ENCODE measurements around the gene ELL2. TPM values are rescaled to one million over a fixed set of nuclear protein-coding genes. Genes with fewer than 3 reads are reported as not detected.

ELL2 gene
- total RNA-seq, 1 experiment from 2014 or later: 24.4 TPM

DNA sequence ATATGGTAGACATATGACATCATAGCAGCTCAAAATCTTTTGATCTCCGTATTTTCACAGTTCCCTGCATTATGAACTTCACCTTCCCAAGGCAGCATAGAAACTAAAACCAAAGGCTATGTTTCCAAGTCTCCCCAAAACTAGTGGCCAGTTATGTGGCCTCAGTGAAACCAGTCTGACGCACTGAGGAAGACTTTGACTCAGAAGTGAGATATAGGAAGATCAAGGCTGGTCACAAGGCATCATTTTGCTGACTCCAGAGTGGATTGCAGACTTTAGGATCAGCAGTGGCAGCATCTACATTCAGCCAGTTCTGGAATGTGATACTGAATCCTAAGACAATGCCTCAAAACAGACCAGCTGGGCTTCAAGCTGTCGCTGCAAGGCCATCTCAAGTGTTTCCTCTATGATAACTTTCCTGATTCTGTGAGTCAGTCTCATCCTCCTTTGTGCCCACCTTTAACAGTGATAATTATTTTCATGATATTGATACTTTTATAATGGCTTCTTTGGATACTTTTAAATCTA, 34.4 kb upstream of the ELL2 start (continued):
- TF ChIP-seq ARID4B (CRISPR knock-in tag; IDR thresholded peaks at IDR 0.05; ENCODE audit: borderline replicate concordance) (no peak), ETV6 (CRISPR knock-in tag; IDR thresholded peaks at IDR 0.05) (no peak), ZNF232 (CRISPR knock-in tag; IDR thresholded peaks at IDR 0.05) (no peak)
- TF ChIP-seq, protein P1, sequence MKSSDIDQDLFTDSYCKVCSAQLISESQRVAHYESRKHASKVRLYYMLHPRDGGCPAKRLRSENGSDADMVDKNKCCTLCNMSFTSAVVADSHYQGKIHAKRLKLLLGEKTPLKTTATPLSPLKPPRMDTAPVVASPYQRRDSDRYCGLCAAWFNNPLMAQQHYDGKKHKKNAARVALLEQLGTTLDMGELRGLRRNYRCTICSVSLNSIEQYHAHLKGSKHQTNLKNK (CRISPR knock-in tag; IDR thresholded peaks at IDR 0.05): no peak
- TF ChIP-seq, protein P2, sequence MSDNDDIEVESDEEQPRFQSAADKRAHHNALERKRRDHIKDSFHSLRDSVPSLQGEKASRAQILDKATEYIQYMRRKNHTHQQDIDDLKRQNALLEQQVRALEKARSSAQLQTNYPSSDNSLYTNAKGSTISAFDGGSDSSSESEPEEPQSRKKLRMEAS (CRISPR knock-in tag; IDR thresholded peaks at IDR 0.05): no peak

DNA sequence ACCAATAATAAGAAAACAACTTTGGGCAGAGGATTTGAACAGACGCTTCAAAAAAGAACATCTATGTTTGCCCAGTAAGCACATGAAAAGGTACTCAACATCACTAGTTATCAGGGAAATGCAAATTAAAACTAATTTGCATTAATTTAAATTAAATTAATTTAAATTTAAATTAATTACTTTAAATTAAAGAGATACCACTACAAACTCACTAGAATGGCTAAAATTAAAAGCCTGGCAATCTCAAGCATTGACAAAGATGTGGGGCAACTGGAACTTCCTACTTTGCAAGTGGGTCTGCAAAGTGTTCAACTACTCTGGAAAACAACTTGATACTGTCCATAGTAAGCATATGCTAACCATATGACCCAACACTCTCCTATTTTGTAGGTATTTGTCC, 32.1 kb upstream of the ELL2 start:
- no peak for ATAC-seq
- DNase-seq (ENCODE audit: low spot score): no peak
- ChIA-PET CTCF (no interaction called here), POLR2A (no interaction called here)
- Mint-ChIP-seq H3K9me3 (peaks cover 6% of the 10 kb centered on the region), H3K4me1 (0 out of 2 replicates have a peak, but pooled peaks cover 3% of the 10 kb centered on the region), H3K36me3 (no peaks in the 10 kb centered on the region), H3K27me3 (ENCODE audit: low read depth) (no peaks in the 10 kb centered on the region), H3K27ac (no peak overlapping the region), H3K4me3 (no peak overlapping the region)
- no peak for TF ChIP-seq SMAD4 (CRISPR knock-in tag; IDR thresholded peaks at IDR 0.05)
- TF ChIP-seq HMGA2 (CRISPR knock-in tag; IDR thresholded peaks at IDR 0.05): peak; percentile 55

DNA sequence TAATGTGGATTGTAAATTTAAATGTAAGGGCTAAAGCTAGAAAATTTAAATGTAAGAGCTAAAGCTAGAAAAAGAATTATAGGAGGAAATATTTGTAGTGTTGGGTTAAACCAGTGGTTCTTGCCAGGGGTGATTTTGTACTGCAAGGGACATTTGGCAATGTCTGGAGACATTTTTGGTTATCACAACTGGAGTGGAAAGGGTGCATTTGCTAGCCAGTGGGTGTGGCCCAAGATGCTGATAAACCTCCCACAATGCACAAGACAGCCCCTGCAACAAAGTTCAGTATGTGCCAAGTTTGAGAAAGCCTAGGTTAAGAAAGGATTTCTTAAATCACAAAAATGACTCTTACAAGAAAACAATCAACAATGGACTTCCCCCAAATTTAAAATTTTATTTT, 31.6 kb upstream of the ELL2 start:
- ATAC-seq (no peak), DNase-seq (ENCODE audit: low spot score) (no peak)
- ChIA-PET POLR2A (no interaction called here), CTCF (no interaction called here)
- H3K4me1 Mint-ChIP-seq: 0 out of 2 replicates have a peak, but pooled peaks cover 3% of the 10 kb centered on the region
- no peak overlapping the region for H3K27ac Mint-ChIP-seq
- H3K27me3 Mint-ChIP-seq (ENCODE audit: low read depth): no peaks in the 10 kb centered on the region
- no peaks in the 10 kb centered on the region for H3K36me3 Mint-ChIP-seq
- H3K9me3 Mint-ChIP-seq: peaks cover under 1% of the 10 kb centered on the region
- TF ChIP-seq ZNF317 (CRISPR knock-in tag; IDR thresholded peaks at IDR 0.05; ENCODE audit: borderline replicate concordance, low read depth) (no peak), ZNF425 (CRISPR knock-in tag; conservative IDR thresholded peaks at IDR 0.05) (no peak), ATF1 (CRISPR knock-in tag; IDR thresholded peaks at IDR 0.05) (no peak), HMGA2 (CRISPR knock-in tag; IDR thresholded peaks at IDR 0.05) (no peak), KAT7 (CRISPR knock-in tag; IDR thresholded peaks at IDR 0.05; ENCODE audit: borderline replicate concordance) (no peak), ZNF423 (CRISPR knock-in tag; IDR thresholded peaks at IDR 0.05) (no peak)
- TF ChIP-seq, protein P3, sequence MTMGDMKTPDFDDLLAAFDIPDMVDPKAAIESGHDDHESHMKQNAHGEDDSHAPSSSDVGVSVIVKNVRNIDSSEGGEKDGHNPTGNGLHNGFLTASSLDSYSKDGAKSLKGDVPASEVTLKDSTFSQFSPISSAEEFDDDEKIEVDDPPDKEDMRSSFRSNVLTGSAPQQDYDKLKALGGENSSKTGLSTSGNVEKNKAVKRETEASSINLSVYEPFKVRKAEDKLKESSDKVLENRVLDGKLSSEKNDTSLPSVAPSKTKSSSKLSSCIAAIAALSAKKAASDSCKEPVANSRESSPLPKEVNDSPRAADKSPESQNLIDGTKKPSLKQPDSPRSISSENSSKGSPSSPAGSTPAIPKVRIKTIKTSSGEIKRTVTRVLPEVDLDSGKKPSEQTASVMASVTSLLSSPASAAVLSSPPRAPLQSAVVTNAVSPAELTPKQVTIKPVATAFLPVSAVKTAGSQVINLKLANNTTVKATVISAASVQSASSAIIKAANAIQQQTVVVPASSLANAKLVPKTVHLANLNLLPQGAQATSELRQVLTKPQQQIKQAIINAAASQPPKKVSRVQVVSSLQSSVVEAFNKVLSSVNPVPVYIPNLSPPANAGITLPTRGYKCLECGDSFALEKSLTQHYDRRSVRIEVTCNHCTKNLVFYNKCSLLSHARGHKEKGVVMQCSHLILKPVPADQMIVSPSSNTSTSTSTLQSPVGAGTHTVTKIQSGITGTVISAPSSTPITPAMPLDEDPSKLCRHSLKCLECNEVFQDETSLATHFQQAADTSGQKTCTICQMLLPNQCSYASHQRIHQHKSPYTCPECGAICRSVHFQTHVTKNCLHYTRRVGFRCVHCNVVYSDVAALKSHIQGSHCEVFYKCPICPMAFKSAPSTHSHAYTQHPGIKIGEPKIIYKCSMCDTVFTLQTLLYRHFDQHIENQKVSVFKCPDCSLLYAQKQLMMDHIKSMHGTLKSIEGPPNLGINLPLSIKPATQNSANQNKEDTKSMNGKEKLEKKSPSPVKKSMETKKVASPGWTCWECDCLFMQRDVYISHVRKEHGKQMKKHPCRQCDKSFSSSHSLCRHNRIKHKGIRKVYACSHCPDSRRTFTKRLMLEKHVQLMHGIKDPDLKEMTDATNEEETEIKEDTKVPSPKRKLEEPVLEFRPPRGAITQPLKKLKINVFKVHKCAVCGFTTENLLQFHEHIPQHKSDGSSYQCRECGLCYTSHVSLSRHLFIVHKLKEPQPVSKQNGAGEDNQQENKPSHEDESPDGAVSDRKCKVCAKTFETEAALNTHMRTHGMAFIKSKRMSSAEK (CRISPR knock-in tag; IDR thresholded peaks at IDR 0.05; ENCODE audit: borderline replicate concordance): no peak
- H3K4me3 Mint-ChIP-seq: no peak overlapping the region
